SH-SY5Y (cell line): Measurements from ENCODE around the gene STARD10.

Experiments used
- GATA2 ChIP-seq: IDR thresholded peaks from 2 replicates; pipeline ENCODE4 v1.6.1; 2011; ENCODE audit warnings: mild to moderate bottlenecking, low read depth, low read length
- GATA3 ChIP-seq: IDR thresholded peaks from 2 replicates; pipeline ENCODE4 v1.6.1; 2011; ENCODE audit warnings: low read depth, mild to moderate bottlenecking, low read length, moderate library complexity

DNA sequence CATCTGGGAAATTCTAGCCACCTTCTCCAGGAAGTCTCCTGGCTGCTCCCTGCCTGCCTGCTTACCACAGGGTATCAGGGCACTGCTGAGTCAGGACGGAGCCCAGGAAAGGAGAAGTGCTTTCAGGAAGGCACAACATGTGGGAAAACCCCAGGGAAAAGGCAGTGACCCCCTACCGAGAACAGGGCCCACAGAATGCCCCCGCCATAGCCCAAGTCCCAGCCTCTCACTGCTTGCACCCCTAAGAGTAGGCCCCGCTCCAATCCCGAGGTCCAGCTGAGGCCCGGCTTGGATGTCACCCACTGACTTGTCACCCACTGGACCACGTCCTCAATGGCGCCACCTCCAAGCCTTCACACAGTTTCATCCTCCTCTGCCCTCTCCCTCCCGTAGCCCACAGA, 75.7 kb downstream of the STARD10 start:
- no peak for TF ChIP-seq GATA3
- no peak for TF ChIP-seq GATA2
